HG03571 (cell line): ENCODE results near the gene GFY.

Source experiments
- ATAC-seq: cut with Tn5 transposase; IDR thresholded peaks from one replicate; pipeline ENCODE4 v1.9.1; 2021; ENCODE audit not compliant: unreplicated experiment

GFY gene

DNA sequence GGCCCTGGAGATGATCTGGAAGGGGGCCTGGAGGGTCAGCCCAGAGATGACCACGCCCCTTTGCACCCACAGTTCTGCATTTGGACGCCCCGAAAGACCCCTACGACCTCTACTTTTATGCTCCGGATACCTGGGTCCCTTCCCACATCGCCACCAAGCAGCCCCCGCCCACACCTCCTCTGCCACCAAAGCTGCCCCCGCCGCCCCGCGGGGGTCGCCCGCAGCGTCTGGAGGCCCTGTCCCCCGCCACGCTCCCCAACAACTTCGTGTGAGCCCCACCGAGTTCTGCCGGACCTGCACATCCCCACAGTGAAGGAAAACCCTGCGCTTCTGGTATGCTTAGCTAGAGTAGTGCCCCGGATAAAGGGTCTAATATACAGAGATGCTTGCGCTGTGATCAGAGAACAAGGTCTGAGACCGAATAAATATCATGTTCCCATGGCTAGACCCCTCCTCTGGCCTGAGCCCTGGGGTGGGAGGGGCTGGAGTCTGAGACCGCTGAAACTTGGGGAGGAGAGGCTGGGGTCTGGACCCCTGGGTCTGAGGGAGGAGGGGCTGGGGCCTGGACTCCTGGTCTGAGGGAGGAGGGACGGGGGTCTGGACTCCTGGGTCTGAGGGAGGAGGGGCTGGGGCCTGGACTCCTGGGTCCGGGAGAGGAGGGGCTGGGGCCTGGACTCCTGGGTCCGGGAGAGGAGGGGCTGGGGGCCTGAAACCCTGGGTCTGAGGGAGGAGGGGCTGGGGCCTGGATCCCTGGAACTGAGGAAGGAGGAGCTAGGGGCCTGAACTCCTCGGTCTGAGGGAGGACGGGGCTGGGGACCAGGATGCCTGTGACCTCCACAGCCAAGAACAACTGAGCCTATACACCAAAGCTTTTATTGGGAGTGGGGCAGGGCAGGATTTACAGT, 3.6 kb downstream of the GFY start:
- ATAC-seq = no peak

DNA sequence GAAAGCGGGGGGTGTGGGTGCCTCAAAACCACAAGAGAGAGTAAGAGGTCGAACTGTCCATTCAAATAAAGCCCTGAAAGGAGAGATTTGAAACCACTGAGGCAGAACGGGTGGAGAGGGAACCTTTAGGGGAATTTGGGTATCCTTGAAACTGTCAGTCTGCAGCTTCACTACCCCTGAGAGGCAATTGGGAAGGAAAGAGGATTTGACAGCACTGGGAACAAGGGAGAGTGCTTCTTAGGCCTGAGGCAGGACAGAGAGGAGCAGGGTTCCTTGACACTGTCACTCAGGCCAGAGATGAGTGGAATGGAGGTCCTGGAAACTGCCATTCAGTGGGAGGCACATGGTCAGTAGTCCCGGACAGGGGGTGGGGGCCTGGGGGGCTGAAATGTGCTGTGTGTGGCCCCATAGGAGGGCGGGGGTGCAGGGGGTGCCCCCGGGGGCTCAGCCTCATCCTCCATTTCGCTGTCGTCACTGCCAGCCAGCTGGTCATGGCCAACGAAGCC, 5.0 kb downstream of the GFY start:
- no peak for ATAC-seq

DNA sequence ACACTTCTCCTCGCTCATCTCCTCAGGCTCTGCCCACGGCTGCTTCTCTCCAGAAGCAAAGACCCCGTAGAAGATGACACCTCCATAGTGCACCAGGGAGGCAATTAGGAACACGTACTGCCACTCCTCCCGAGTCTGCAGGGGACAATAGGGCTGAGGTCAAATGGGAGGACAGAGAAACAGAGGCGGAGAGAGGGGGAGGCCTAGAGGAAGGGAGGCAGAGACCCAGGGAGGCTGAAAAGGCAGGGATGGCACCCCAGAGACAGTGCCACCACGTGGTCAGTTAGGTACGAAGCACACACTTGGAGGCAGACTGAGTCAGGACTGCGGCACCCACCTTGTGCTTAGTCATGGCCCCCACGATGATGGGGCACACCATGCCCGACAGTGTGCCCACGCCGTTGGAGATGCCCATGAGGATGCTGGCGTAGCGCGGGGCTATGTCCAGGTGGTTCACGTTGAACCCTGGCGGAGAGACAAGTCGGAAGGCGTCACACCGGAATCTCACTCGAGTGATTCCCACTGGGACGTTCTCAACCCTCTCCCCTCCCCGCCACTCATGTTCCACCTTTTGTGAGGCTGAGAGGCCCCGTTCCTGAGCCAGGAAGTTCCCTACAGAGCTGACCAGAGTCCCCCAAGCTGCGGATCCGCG, 5.6 kb downstream of the GFY start:
- no peak for ATAC-seq

DNA sequence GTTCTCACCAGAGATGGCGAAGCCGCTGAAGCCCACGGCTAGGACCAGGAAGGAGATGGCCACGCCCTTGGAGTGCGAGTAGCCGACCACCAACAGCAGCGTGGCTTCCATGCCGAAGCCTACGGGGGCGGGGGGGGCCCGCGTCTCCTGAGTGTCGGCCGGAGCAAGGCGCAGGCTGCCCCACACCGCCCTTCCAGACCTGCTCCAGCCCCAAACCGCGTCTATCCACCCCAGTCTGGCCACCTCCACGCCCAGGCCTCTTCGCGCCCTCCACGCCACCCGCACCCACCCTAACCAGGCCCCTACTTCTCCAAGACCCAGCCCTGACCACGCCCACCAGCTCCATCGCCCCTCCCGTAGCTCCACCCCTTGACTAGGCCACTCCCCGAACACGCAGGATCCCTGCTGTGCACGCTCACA, 6.2 kb downstream of the GFY start:
- no peak for ATAC-seq

DNA sequence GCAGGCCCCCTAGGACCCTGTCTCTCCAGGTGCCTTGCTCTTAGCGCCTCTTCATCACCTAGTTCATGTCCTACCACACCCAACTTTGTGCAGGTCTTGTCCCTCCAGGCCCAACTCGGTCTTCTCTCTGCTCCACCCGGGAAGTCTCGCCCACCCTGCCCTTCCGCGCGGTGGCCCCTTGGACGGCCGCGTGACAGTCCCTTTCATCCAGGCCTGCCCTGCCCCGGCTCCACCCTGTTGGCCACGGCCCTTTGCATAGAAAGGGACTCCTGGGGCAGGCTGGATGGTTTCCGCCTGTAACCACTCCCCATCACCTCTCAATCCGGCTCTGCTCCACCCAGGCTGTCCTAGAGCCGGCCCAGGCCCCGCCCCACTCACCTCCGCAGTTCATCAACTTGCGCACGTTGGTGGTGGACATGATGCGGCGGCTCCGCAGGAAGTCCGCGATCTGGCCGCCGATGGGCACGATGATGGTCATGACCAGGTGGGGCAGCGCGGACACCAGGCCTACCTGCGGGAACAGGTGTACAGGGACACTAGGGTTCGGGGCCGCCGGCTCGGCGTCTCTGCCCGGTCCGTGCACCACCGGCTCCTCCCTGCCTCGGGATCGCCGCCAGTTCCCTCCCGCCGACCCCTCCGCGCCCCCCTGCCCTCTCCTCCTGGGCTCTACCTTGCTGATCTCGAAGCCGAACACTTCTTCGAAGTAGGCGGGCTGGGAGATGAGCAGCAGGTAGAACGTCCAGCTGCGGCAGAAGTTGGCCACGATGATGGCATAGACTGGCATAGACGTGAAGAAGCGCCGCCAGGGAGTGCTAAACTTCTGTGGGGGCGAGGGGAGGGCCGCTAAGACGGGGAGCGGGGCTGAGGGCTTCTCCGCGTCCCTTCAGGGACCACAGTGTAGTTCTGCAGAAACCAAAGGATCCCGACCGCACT, 7.2 kb downstream of the GFY start:
- ATAC-seq = no peak

DNA sequence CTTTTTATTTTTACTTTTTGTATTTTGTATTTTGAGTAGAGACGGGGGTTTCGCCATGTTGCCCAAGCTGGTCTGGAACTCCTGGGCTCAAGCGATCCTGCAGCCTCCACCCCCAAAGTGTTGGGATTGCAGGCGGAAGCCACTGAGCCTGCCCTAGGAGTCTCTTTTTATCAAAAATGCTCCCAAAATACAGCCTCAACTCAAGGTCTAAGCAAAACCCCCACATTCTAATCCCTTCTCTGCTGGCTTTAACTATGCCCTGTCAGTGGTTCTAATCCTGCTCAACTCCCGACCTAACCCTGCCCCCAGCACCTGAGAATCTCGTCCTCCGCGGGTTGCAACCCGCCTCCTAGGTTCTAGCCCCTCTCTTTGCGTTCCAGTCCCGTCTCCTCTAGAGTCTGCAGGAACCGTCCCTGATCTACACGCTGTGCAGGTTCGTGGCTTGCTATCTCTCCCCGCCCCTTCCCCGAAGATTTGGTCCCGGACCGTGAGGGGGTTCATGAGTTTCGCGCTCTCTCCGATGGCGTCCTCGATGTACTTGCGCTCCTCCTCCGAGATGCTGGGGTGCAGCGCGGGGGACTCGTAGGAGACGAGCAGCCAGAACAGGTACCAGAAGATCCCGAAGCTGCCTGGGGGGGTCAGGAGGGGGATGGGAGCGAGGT, 8.2 kb downstream of the GFY start:
- no peak for ATAC-seq

DNA sequence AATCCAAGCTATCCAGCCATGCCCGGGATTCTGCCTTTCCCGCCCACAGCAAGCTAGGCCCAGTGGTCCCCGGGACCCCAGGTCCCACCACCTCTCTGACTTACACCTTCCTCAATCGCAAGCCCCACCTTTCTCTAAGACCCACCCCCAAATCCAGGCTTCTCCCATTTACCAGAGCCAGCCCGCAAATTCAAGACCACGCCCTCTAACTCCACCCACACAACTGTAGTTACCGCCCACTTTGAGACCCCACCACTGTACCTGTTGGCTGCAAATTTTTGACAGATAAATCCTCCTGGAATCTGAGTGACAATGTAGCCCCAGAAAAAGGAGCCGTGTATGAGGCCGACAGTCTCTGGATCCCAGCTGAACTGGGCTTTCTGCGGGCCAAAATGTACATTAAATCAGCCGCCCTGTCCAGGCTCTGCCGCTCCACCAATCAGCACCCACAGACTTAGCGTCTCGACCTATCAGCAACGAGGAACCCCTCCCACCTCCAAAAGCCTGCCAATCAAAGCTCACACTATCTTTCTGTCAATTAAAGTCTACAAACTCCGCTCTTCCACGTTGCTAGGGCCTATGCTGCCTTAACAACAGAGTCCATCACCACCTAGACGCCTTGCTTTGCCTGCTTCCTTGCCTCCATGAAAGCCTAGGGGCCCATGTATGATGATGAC, 9.9 kb downstream of the GFY start:
- ATAC-seq = no peak

DNA sequence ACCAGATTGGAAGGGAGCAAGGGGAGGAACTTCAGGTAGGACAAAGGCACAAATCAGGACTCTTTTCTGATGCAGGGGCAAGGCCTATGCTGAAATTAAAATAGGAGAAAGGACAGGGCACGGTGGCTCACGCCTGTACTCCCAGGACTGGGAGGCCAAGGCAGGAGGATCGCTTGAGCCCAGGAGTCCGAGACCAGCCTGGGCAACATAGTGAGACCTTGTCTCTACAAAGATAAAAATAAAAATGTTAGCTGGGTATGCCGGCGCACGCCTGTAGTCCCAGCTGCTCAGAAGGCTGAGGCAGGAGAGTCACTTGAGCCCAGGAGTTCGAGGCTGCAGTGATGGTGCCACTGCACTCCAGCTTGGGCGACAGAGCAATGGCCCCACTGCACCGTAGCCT, 10.5 kb downstream of the GFY start:
- ATAC-seq = no peak

DNA sequence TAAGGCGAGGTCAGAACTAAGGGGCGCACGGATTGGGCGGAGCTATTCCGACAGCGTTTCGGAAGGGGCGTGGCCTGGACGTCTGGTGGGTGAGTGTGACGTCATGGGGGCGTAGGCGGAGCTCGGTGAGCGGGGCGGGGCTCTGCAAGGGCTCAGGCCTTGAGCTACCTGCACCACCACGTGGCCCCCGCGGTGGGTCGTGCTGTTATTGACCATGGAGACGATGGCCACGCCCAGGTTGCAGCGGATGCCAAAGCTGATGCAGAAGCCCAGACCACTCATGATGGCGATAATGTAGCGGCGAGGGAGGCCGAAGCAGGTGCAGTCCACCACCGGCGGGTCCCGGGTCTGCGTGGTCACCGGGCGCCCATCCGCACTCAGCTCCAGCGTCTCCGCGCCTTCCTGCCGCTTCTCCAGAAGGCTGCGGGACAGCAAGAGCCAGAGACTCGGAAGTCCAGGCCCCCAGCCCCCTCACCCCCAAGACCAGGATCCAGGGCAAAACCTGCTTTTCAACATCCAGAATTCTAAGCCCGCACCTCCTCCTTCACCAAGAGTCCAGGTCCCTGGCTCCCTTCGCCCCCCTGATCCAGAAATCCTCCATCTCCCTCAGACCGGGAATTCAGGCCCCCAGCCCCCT, 11.3 kb downstream of the GFY start:
- ATAC-seq = no peak

DNA sequence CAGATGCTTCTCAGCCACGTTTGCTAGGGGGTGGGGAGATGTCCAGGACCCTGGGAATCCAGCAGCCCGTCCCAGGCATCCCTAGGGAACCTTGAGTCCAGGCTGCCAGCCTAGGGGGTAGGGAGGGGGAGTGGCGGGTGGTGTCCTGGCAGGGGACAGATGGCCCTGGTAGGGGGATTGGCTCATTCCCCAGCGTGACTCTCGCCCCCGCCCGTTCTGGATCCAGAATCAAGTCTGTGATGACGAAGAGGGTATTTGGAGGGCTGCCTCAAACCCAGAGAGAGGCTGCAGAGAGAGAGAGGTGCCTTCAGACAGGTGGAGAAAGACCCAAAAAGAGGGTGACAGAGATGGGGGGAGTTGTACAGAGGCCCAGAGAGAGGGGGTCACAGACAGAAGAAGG, 12.0 kb downstream of the GFY start:
- no peak for ATAC-seq

DNA sequence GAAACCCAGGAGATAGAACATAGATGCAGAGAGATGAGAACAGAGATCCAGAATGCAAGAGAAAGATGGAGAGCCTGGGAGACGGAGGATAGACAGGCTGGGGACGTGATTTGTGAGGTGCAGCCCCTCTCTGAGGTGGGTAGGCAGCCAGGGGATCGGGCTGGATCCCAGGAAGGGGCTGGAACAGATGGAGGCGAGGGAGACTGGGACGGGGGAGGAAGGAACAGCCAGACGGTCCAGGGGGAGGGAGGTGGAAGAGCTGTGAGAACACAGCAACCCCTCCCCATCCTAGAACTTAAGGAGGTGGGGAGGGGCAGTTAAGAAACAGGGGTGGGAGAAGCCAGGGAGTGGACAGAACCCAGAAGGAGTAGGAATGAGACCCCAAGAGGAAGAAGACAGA, 13.1 kb downstream of the GFY start:
- no peak for ATAC-seq

DNA sequence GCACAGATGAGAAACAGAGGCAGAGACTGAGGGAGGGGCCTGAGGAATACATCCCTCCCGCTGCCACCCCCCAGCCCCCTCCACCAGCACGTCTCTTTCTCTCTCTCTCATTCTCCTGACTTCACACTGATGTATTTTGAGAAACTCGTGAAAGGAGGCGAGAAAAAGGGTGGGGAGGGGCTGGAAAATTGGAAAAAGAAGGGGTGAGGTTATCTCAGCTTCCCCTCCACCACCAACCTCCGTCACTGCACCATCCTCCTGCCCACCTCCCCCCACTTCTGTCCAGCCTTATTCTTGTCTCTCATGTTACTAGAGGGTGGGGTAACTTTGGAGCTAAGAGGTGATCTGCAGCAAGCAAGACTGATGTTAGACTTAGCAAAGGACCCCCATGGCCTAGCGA, 14.6 kb downstream of the GFY start:
- ATAC-seq = no peak

DNA sequence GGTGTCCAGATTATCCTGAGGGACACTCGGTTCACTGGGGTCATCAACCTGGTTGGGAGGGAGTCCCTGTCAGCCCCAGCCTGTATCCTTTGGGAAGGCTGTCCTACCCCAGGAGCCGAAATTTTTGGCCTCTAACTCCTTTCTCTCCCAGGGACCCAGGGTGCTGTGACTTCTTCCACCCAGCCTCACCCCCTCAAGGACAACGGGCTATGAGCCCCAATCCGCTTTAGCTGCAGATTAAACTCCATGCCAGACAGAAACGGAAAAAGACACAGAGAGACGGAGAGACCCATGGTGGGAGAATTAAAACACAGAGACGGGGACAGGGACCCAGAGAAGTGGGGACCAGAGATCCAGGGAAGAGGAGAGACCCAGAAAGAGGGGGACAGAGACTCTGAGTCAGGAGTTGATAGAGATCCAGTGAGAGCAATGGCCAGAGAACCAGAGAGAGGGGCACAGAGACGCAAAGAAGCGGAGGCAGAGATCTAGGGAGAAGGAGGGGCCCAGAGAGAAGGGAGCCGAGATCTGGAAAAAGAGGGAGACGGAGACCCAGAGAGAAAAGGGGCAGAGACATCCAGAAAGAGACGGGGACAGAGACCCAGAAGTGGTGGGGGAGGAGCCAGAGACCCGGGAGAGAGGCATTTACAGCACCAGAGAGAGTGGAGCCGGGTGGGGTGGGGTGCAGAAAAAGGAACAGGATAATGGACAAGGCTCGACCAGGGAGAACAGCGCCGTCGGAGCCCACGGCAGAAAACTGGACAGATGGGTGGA, 15.4 kb downstream of the GFY start:
- ATAC-seq = no peak

DNA sequence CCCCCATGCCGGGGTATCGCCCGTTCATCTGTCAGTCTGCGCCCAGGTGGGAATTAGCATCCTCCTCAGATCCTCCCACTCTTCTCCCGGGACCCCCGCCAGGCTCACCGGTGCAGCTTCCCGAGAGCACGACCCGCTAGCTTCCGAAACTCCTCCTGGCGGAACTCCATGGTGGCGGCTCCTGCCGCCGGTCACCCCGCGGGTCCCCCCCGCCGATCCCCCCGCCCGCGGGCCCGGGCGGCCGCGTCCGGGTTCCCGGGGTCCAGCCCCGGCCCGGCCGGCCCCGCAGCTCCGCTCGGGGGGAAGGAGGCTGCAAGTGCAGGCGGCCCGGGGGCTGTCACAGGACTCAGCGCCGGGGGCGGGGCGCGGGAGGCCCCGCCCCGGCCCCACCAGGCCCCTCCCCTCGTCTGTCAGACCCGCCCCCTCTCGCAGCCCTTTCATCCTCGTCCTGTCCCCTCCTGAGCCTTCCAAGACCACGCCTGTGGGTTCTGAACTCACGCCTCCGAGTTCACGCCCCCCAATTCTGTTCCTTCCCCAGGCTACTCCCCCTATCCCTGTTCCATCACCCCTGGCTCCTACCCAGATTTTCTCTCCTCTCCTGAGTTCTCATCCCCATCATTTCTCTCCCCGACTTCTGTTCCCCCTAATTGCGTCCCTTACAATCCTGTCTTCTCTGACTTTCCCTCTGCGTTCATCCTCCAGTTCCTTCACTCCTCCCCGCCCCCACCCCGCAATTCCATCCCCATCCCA, 16.2 kb downstream of the GFY start, which contains the start of gene SLC17A7:
Gene SLC17A7 (minus strand): TSS at position 318 of the 750 bp plus-strand sequence. CDS start 148 bp downstream, at position 170.
- ATAC-seq = no peak

DNA sequence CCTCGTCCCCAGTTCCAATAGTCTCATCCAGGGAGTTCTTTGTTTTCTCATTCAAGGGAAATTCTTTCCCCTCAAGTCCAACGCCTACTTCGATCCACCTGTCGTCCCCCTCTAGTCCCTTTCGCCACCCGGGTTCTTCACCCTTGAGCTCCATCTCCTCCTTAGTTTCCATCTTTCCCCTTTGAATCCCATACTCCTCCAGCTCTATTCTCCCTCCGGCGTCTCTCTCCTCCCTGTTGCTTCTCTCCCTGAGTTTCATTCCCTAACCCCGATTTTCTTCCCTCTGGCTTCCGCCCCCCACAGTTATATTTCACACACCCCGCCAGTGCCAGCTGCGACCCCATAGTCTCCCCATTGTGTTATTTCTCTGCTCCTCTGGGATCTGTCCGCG, 16.8 kb downstream of the GFY start:
- ATAC-seq = no peak

DNA sequence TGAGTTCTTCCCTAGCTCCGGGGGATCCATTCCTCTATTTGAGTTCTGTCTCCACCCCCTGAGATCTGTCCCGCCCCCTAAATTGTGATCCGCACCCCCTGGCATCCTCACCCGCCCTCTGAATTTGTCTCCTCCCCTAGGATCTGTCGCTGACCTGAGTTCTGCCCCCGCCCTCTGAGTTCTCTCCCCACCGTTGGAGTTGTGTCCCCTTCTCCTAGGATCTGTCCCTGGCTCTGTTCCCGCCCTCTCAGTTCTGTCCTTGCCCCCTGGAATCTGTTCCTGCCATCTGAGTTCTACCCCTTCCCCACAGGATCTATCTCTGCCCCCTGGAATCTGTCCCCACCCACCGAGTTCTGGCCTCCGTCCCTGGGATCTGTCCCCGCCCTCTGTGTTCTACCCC, 17.2 kb downstream of the GFY start:
- no peak for ATAC-seq

DNA sequence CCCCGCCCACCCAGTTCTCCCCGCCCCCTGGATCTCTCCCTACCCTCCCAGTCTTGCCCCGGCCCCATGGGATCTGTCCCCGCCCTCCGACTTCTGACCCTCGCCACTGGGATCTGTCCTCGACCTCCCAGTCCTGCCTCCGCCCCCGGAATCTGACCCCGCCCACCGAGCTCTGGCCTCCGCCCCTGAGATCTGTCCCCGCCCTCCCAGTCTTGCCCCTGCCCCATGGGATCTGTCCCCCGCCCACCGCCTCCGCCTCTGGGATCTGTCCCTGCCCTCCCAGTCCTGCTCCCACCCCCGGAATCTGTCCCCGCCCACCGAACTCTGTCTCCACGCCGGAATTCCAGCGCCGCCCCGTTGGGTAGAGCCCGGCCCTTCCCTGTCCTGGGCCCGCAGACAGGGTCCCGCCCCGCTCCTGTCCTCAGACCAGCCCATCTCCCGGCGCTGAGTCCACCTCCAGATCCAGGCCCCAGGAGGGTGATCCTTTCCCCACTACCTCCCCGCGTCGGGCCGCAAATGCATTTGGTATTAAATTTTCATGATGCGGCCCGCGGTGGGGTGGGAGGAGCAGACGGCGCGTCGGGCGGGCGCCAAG, 17.7 kb downstream of the GFY start:
- no peak for ATAC-seq
